SK-N-MC (cell line): ENCODE results near the gene SPATA18.

ENCODE experiments used
- EZH2 ChIP-seq: fragments of 200-600 bp; sonication (generic); IDR thresholded peaks from one replicate; pipeline ENCODE4 v1.6.1; 2017; ENCODE audit warnings: antibody characterized with exemption
- POLR2AphosphoS5 ChIP-seq: IDR thresholded peaks from 2 replicates; pipeline ENCODE4 v1.6.1; 2012; ENCODE audit warnings: mild to moderate bottlenecking, low read depth, low read length, borderline replicate concordance

- TF ChIP-seq EZH2 (no peak), POLR2AphosphoS5 (no peak)
These were observed 46.7 kb upstream of the SPATA18 start for GRCh38 chr4:52004414-52004813.
